Measurements from ENCODE around the gene MYOZ2.

Gene MYOZ2

GRCh38 chr4:119228406-119228805, 92.8 kb downstream of the MYOZ2 start:
- intact Hi-C loops (cut with DNase I): no loop called here
- DNase-seq: no peak

GRCh38 chr4:119229908-119230687, 94.5 kb downstream of the MYOZ2 start:
- DNase-seq: no peak
- intact Hi-C loops (cut with DNase I): no loop called here

GRCh38 chr4:119231491-119231890, 95.9 kb downstream of the MYOZ2 start:
- intact Hi-C loops (cut with DNase I): no loop called here
- DNase-seq: no peak

- DNase-seq: no peak
- intact Hi-C loops (cut with DNase I): no loop called here
These were observed 96.7 kb downstream of the MYOZ2 start for GRCh38 chr4:119232286-119232685.

GRCh38 chr4:119233191-119233590, 97.6 kb downstream of the MYOZ2 start:
- no peak for DNase-seq

GRCh38 chr4:119233750-119234149, 98.1 kb downstream of the MYOZ2 start:
- intact Hi-C loops (cut with DNase I): no loop called here
- no peak for DNase-seq

More at GRCh38 chr4:119233191-119233590, 97.6 kb downstream of the MYOZ2 start:
- intact Hi-C loops (cut with DNase I): no loop called here

- no peak for DNase-seq
- intact Hi-C loops (cut with DNase I): no loop called here
These were observed 101.6 kb downstream of the MYOZ2 start for GRCh38 chr4:119237201-119237600.

All from head of caudate nucleus (tissue), 42 donors.